A549 (cell line): ENCODE measurements around the gene ASB7. TPM values are rescaled to one million over a fixed set of nuclear protein-coding genes. Genes with fewer than 3 reads are reported as not detected.

Experiments used
- ATAC-seq, 2 experiments: fragments of 200-7000 bp in 1 of 2; fragments of >200 bp in 1 of 2; cut with Nextera tagmentation in 1 of 2; cut with Tn5 transposase in 1 of 2; 3 replicates each; pipeline versions ENCODE4 v1.8.0 to v1.9.1; 2018 to 2020; ENCODE audit warnings: mild to moderate bottlenecking in 1 of 2, moderate library complexity in 1 of 2
- CTCF ChIA-PET: fragments of 300-600 bp; sonication (Branson Sonifier 250); formaldehyde crosslinking; extraction: SDS; loops from one replicate; lab custom pipeline; 2021; ENCODE audit warnings: antibody characterized with exemption, inconsistent platforms; lab: Yijun Ruan, JAX
- POLR2A ChIA-PET: fragments of 350-600 bp; formaldehyde crosslinking; extraction: SDS; loops from one replicate; lab custom pipeline; 2021; ENCODE audit warnings: antibody characterized with exemption, inconsistent platforms; lab: Yijun Ruan, JAX
- DNase-seq, 2 experiments: peaks; one replicate each; pipeline versions ENCODE4 v3.0.0 to v3.0.0-alpha.2; 2011 to 2016; ENCODE audit warnings: low read depth in 1 of 2, low spot score in 1 of 2
- FAIRE-seq: peaks from 2 replicates; lab custom pipeline; 2011; peaks lifted over from hg19 to GRCh38; lab: Jason Lieb, UNC
- H3K27ac ChIP-seq, 2 experiments: fragments of >200 bp; sonication (Bioruptor Twin); formaldehyde crosslinking; 3 replicates each; pipeline ENCODE4 v1.5.1; 2016 to 2017
- H3K4me1 ChIP-seq: fragments of >200 bp; sonication (Bioruptor Twin); formaldehyde crosslinking; 3 replicates; pipeline ENCODE4 v1.6.1; 2016
- H3K4me2 ChIP-seq: fragments of >200 bp; sonication (Bioruptor Twin); formaldehyde crosslinking; 3 replicates; pipeline ENCODE4 v1.6.1; 2016
- H3K4me3 ChIP-seq: fragments of >200 bp; sonication (Bioruptor Twin); formaldehyde crosslinking; 3 replicates; pipeline ENCODE4 v1.5.1; 2016
- H3K9me3 ChIP-seq: fragments of >200 bp; sonication (Bioruptor Twin); formaldehyde crosslinking; 3 replicates; pipeline ENCODE4 v1.6.1; 2016
- CBX2 ChIP-seq: fragments of 200-600 bp; sonication (generic); IDR thresholded peaks from 2 replicates; pipeline ENCODE4 v1.6.1; 2016; ENCODE audit warnings: low read depth, mild to moderate bottlenecking, borderline replicate concordance
- CHD2 ChIP-seq: fragments of 150-350 bp; IDR thresholded peaks from 2 replicates; pipeline ENCODE4 v1.6.1; 2014; ENCODE audit warnings: low read length; ENCODE audit not compliant: partially characterized antibody
- EHF ChIP-seq: fragments of 250-450 bp; sonication (Bioruptor Pico); IDR thresholded peaks from 2 replicates; pipeline ENCODE4 v1.5.0; 2020; ENCODE audit warnings: mild to moderate bottlenecking
- EP300 ChIP-seq, 2 experiments: fragments of >200 bp; sonication (Bioruptor Twin); formaldehyde crosslinking; IDR thresholded peaks; 2 replicates in 1 of 2; 3 replicates in 1 of 2; pipeline ENCODE4 v1.6.1; 2016 to 2017
- ESRRA ChIP-seq: fragments of 150-350 bp; IDR thresholded peaks from 2 replicates; pipeline ENCODE4 v1.6.1; 2014; ENCODE audit warnings: mild to moderate bottlenecking, low read length, borderline replicate concordance
- FOSB ChIP-seq: fragments of 250-450 bp; sonication (Bioruptor Pico); IDR thresholded peaks from 2 replicates; pipeline ENCODE4 v1.5.0; 2020; ENCODE audit warnings: mild to moderate bottlenecking, moderate library complexity
- GATA3 ChIP-seq: IDR thresholded peaks from 2 replicates; pipeline ENCODE4 v1.6.1; 2012; ENCODE audit warnings: borderline replicate concordance
- HDAC2 ChIP-seq: fragments of 200-600 bp; sonication (generic); IDR thresholded peaks from 2 replicates; pipeline ENCODE4 v1.6.1; 2016
- HOXA7 ChIP-seq: fragments of 250-450 bp; sonication (Bioruptor Pico); IDR thresholded peaks from 2 replicates; pipeline ENCODE4 v1.5.0; 2020; ENCODE audit warnings: mild to moderate bottlenecking, moderate library complexity
- HOXB5 ChIP-seq: fragments of 250-450 bp; sonication (Bioruptor Pico); IDR thresholded peaks from 2 replicates; pipeline ENCODE4 v1.5.0; 2020; ENCODE audit warnings: mild to moderate bottlenecking, moderate library complexity
- JUNB ChIP-seq: fragments of >200 bp; sonication (Bioruptor Twin); formaldehyde crosslinking; IDR thresholded peaks from 2 replicates; pipeline ENCODE4 v1.6.1; 2016
- KDM5A ChIP-seq: fragments of 200-600 bp; sonication (generic); IDR thresholded peaks from 2 replicates; pipeline ENCODE4 v1.6.1; 2016; ENCODE audit warnings: antibody characterized with exemption, mild to moderate bottlenecking
- NPAS2 ChIP-seq: fragments of 250-450 bp; sonication (Bioruptor Pico); IDR thresholded peaks from 2 replicates; pipeline ENCODE4 v1.8.0; 2022; ENCODE audit warnings: mild to moderate bottlenecking, moderate library complexity, borderline replicate concordance
- NR3C1 ChIP-seq: fragments of >200 bp; sonication (Bioruptor Twin); formaldehyde crosslinking; IDR thresholded peaks from 3 replicates; pipeline ENCODE4 v1.6.1; 2017
- POLR2A ChIP-seq: IDR thresholded peaks from 2 replicates; pipeline ENCODE4 v1.6.1; 2012; ENCODE audit warnings: mild to moderate bottlenecking, low read length
- RARB ChIP-seq: fragments of 250-450 bp; sonication (Bioruptor Pico); IDR thresholded peaks from 2 replicates; pipeline ENCODE4 v1.8.0; 2021; ENCODE audit warnings: mild to moderate bottlenecking, moderate library complexity
- RFX5 ChIP-seq: fragments of 450-650 bp; IDR thresholded peaks from 2 replicates; pipeline ENCODE4 v1.7.1; 2014; ENCODE audit warnings: antibody characterized with exemption, mild to moderate bottlenecking, moderate library complexity
- RNF2 ChIP-seq: fragments of 200-600 bp; sonication (generic); IDR thresholded peaks from 2 replicates; pipeline ENCODE4 v1.6.1; 2016; ENCODE audit warnings: low read depth, mild to moderate bottlenecking, antibody characterized with exemption, moderate library complexity, borderline replicate concordance
- ZSCAN20 ChIP-seq: fragments of 250-450 bp; sonication (Bioruptor Pico); IDR thresholded peaks from 2 replicates; pipeline ENCODE4 v1.8.0; 2022; ENCODE audit warnings: mild to moderate bottlenecking, moderate library complexity
- WGBS: methylation state at CpG from one replicate; pipeline ENCODE4 v1.1.6; 2017; ENCODE audit errors: missing lambda C conversion rate; 5-methylcytosine and 5-hydroxymethylcytosine counted together
- polyA plus RNA-seq, 4 experiments: library from polyadenylated mRNA; depleted of rRNA in 3 of 4; stranded (reverse); fragments of >200 nt; fragmentation: RNase III in 1 of 4; extraction: RNeasy Plus Mini Kit Qiagen cat#74134 plus additional on column Dnase treatment in 1 of 4; gene quantifications; 2 replicates in 3 of 4; 3 replicates in 1 of 4; pipeline ENCODE4 v1.2.3, GENCODE V29; 2011 to 2017
- TF ChIP-seq, protein P1 (sequence below): fragments of 200-600 bp; sonication (generic); IDR thresholded peaks from 2 replicates; pipeline ENCODE4 v1.6.1; 2016; ENCODE audit warnings: antibody characterized with exemption, mild to moderate bottlenecking, moderate library complexity
- TF ChIP-seq, protein P2 (sequence below): IDR thresholded peaks from 2 replicates; pipeline ENCODE4 v1.6.1; 2012
- TF ChIP-seq, protein P3 (sequence below): fragments of >200 bp; sonication (Bioruptor Twin); formaldehyde crosslinking; IDR thresholded peaks from 3 replicates; pipeline ENCODE4 v1.5.1; 2016
- TF ChIP-seq, protein P4 (sequence below): IDR thresholded peaks from 2 replicates; pipeline ENCODE4 v1.6.1; 2012; ENCODE audit warnings: low read depth, borderline replicate concordance

ASB7 gene
- polyA plus RNA-seq, 2 of the 4 experiments (the other 2 are of a cell fraction), result 9.2 to 21.6 TPM

DNA sequence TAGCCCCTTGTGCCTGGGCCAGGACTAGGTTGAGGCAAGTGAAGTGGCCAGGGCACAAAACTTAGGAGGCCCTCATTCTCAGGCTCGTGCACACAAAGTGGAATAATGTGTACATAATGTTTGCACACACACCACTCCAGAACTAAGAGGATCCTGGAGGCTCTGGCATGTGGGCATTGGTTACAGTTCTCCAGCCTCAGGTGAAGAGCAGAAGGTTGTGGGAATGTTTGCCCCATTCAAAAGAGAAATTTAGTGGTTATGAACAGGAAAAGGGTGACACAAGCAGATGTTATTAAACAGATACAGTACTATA is 31.3 kb downstream of the ASB7 start:
- no peaks in the 10 kb centered on the region for H3K9me3 ChIP-seq
- H3K4me1 ChIP-seq, result no peaks in the 10 kb centered on the region
- no peak for ATAC-seq
- WGBS, result 84% methylated on average over 1 of the region's 1 CpG
- ChIA-PET POLR2A (no interaction called here), CTCF (interaction anchor here (1.2 to 4.8 kb wide), 3 partner anchors 18 to 374 kb away, joined by 3 to 35 read pairs (median 6); no protein-coding TSS in a partner anchor)
- H3K27ac ChIP-seq, result no peak overlapping the region
- TF ChIP-seq, protein P1, sequence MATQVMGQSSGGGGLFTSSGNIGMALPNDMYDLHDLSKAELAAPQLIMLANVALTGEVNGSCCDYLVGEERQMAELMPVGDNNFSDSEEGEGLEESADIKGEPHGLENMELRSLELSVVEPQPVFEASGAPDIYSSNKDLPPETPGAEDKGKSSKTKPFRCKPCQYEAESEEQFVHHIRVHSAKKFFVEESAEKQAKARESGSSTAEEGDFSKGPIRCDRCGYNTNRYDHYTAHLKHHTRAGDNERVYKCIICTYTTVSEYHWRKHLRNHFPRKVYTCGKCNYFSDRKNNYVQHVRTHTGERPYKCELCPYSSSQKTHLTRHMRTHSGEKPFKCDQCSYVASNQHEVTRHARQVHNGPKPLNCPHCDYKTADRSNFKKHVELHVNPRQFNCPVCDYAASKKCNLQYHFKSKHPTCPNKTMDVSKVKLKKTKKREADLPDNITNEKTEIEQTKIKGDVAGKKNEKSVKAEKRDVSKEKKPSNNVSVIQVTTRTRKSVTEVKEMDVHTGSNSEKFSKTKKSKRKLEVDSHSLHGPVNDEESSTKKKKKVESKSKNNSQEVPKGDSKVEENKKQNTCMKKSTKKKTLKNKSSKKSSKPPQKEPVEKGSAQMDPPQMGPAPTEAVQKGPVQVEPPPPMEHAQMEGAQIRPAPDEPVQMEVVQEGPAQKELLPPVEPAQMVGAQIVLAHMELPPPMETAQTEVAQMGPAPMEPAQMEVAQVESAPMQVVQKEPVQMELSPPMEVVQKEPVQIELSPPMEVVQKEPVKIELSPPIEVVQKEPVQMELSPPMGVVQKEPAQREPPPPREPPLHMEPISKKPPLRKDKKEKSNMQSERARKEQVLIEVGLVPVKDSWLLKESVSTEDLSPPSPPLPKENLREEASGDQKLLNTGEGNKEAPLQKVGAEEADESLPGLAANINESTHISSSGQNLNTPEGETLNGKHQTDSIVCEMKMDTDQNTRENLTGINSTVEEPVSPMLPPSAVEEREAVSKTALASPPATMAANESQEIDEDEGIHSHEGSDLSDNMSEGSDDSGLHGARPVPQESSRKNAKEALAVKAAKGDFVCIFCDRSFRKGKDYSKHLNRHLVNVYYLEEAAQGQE, result no peak
- no peak for TF ChIP-seq GATA3
- no peak for TF ChIP-seq ESRRA
- TF ChIP-seq, protein P2, sequence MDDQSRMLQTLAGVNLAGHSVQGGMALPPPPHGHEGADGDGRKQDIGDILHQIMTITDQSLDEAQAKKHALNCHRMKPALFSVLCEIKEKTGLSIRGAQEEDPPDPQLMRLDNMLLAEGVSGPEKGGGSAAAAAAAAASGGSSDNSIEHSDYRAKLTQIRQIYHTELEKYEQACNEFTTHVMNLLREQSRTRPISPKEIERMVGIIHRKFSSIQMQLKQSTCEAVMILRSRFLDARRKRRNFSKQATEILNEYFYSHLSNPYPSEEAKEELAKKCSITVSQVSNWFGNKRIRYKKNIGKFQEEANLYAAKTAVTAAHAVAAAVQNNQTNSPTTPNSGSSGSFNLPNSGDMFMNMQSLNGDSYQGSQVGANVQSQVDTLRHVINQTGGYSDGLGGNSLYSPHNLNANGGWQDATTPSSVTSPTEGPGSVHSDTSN, result no peak
- no peak overlapping the region for H3K4me2 ChIP-seq
- DNase-seq, result no peak
- no peak overlapping the region for H3K4me3 ChIP-seq
- no peak for FAIRE-seq

DNA sequence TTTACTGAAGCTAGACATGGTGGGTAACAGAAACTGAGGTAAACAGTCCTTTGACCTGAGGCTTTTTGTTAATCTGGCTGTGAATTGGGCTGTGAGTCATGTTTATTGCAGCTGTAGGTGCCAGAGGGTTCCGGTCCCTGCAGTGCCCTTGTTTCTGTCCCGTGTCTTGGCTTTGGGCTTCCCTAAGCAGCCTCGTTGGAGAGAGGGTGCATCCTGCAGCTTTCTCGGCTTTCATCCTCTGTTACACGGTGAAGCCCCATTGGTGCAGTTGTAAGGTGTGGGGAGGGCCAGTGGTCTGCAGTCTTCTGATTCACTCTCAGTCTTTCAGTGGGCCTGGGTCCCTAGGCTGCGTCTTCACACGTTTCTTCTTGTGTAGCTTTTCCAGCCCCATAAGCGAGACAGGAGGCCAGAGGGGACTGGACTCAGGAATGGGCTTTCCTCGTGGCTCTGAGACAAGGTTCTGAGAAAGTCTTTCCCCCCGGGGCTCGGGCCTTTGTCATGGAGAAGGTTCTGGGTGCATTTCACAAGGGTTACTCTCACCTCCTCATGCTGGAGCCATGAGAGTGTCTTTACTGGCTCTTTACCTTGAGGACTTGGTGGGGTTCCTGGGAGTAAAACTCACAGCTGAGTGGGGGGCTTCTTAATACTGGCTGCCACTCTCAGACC is 33.1 kb downstream of the ASB7 start:
- H3K4me1 ChIP-seq, result no peaks in the 10 kb centered on the region
- H3K4me3 ChIP-seq, result no peak overlapping the region
- H3K27ac ChIP-seq, result no peak overlapping the region
- no peak overlapping the region for H3K4me2 ChIP-seq
- DNase-seq (no peak), ATAC-seq (no peak; a peak in 1 of 6 replicates), FAIRE-seq (no peak)
- ChIA-PET CTCF (interaction anchor here (0.6 to 4.8 kb wide), 8 partner anchors 8 to 372 kb away, joined by 3 to 35 read pairs (median 6); no protein-coding TSS in a partner anchor), POLR2A (no interaction called here)
- 90% methylated on average over 11 of the region's 11 CpGs for WGBS
- TF ChIP-seq RFX5 (no peak), FOSB (CRISPR knock-in tag) (no peak), KDM5A (no peak), NR3C1 (no peak), CBX2 (no peak), ZSCAN20 (no peak), POLR2A (no peak), EP300 (IDR thresholded peaks at IDR 0.05) (no peak), NPAS2 (CRISPR knock-in tag) (no peak), RARB (CRISPR knock-in tag) (no peak), HDAC2 (no peak), CHD2 (no peak)
- TF ChIP-seq, protein P3, sequence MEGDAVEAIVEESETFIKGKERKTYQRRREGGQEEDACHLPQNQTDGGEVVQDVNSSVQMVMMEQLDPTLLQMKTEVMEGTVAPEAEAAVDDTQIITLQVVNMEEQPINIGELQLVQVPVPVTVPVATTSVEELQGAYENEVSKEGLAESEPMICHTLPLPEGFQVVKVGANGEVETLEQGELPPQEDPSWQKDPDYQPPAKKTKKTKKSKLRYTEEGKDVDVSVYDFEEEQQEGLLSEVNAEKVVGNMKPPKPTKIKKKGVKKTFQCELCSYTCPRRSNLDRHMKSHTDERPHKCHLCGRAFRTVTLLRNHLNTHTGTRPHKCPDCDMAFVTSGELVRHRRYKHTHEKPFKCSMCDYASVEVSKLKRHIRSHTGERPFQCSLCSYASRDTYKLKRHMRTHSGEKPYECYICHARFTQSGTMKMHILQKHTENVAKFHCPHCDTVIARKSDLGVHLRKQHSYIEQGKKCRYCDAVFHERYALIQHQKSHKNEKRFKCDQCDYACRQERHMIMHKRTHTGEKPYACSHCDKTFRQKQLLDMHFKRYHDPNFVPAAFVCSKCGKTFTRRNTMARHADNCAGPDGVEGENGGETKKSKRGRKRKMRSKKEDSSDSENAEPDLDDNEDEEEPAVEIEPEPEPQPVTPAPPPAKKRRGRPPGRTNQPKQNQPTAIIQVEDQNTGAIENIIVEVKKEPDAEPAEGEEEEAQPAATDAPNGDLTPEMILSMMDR, result no peak
- H3K9me3 ChIP-seq, result no peaks in the 10 kb centered on the region

DNA sequence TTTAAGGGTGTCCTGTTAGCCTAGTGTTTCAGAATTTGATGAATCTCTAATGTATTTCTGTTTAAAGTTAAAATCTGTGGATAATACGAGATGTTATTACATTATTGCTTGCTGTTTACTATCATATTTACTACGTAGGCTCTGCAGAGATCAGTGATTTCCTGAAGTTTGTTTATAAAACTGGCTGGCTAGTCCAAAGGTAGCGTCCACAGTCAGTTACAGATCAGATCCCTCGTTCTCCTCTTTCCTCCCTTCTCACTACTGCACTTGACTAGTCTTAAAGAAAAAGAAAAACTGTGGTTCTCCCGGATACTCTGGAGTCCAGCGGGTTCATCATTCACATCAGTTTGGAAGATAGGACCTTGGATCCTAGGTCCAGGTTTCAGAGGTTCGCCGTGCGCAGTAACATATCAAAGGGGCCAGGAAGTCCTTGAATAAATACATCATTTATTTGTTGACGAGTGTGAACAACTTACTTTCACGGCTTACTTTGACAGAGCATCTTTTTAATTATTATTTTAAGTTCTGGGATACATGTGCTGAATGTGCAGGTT is 35.9 kb downstream of the ASB7 start:
- H3K4me1 ChIP-seq, result no peaks in the 10 kb centered on the region
- no peak for FAIRE-seq
- POLR2A ChIA-PET, result no interaction called here
- H3K27ac ChIP-seq, result no peak overlapping the region
- TF ChIP-seq JUNB (no peak), KDM5A (no peak), HOXA7 (no peak), POLR2A (no peak), EP300 (IDR thresholded peaks at IDR 0.05) (no peak), RNF2 (no peak), EHF (CRISPR knock-in tag) (no peak), NR3C1 (no peak), CBX2 (no peak), HOXB5 (CRISPR knock-in tag) (no peak)
- TF ChIP-seq, protein P4, sequence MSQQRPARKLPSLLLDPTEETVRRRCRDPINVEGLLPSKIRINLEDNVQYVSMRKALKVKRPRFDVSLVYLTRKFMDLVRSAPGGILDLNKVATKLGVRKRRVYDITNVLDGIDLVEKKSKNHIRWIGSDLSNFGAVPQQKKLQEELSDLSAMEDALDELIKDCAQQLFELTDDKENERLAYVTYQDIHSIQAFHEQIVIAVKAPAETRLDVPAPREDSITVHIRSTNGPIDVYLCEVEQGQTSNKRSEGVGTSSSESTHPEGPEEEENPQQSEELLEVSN, result no peak
- TF ChIP-seq, all 56 proteins: peak for 0
- DNase-seq (no peak), ATAC-seq (no peak)
- CTCF ChIA-PET, result interaction anchor here (1.5 to 4.8 kb wide), 2 partner anchors 369 kb away, joined by 5 to 35 read pairs; no protein-coding TSS in a partner anchor
- H3K9me3 ChIP-seq, result no peaks in the 10 kb centered on the region
- 92% methylated on average over 11 of the region's 11 CpGs for WGBS
- no peak overlapping the region for H3K4me3 ChIP-seq
- no peak overlapping the region for H3K4me2 ChIP-seq
